NCI-H82 (cell line): ENCODE data around the gene AEN.
"Not testable (repeated sequence)": the region's sequence is repeated elsewhere in the genome, so short reads cannot be mapped to it uniquely, and the experiment has no call there.

Experiments
- DNase-seq: peaks from one replicate; lab custom pipeline; 2025; lab: John Stamatoyannopoulos, UW

AEN gene

DNA sequence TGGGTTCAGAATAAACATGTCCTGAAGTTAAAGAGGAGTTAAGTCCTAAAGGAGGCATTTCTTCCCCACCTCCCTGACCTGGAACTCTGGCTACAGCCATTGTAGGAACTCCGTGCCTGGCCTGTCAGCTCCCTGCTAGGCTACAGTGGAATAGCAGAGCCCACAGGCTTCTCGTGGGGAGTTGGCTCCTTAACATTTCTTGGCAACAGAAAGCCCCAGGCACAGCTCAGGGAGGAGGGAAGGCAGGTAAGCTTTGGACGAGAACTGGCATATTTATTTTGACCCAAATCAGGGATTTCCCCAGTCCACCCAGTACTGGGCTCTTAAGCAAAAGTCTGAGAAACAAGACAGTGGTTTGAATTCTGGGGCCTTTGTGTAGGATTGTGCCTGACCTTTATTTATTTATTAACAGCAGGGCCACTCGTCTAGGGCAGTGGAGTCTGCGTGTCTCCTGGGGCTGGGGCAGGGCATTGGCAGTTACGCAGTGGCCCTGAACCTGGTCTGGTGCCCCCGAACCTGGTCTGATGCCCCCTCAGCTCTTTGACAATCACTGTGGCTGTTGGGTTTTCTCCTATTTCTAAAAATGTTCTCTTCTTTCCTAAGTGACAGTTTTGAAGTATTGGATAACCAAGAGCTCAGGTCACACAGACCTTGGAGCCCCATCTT is 9.8 kb downstream of the AEN start:
- DNase-seq: no peak

DNA sequence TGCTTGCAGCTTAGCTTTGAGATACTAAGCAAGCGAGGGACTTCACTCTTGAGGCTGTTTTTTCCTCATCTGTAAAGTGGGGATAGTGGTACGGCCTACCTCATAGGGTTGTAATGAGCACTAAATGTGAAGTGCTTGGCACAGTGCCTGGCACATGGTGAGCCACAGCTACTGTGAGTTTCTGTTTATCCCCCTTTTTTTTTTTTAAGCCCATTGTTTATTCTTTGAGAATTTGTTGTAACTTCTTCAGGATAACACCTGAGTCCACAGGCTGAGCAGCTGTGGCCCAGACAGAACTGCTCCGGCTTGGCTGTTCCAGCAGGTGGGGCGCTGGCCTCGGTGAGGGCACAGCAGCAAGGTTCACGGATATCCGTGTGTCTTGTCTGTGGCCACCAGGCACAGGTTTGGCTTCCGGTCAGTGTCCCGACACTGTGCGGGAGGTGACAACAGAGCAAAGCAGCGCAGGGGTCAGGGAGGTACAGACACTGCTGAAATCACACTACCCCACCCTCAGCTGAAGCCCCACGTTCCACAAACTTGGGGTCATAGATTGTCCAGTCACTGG is 10.4 kb downstream of the AEN start:
- DNase-seq: no peak

DNA sequence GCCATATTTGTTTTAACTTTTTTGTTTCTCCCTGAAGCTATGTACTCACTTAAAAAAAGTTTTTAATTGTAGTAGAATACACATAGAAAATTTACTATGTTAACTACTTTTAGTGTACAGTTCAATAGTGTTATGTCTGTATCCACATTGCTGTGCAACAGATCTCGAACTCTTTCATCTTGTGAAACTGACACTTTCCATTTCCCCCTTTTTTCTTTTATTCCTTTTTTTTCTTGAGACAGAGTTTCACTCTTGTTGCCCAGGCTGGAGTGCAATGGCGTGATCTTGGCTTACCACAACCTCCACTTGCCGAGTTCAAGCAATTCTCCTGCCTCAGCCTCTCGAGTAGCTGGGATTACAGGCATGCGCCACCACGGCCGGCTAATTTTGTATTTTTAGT is 11.7 kb downstream of the AEN start:
- not testable (repeated sequence) for DNase-seq

DNA sequence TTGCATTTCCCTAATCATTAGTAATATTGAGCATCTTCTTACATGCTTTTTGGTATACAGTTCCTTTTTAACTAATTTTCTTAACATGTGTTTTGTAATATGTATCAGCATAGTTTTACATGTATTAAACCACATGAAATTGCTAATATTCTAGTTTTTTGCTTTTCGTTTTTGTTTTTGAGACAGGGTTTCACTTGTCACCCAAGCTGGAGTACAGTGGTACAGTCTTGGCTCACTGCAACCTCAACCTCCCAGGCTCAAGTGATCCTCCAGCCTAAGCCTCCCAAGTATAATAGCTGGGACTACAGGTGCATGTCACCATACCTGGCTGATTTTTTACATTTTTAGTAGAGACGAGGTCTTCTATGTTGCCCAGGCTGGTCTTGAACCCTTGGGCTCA is 13.3 kb downstream of the AEN start:
- DNase-seq: no peak

DNA sequence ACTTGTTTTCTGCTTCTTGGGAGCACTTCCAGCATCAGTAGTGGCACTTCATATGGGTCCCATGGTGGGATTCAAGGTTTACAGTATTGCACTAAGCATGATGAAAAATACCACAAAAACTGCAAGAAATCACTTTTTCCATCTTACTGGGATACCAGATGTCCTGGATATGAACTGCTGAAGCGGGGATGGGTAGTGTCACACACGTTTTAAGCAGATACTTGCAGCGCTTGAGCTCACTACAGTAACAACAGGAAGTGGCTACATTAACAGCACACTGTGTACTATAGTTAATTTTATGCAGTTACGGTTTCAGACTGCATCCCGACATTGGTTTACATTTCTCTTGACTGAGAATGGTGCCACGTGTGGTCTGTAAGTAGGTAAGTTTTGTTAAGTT is 14.2 kb downstream of the AEN start:
- no peak for DNase-seq

DNA sequence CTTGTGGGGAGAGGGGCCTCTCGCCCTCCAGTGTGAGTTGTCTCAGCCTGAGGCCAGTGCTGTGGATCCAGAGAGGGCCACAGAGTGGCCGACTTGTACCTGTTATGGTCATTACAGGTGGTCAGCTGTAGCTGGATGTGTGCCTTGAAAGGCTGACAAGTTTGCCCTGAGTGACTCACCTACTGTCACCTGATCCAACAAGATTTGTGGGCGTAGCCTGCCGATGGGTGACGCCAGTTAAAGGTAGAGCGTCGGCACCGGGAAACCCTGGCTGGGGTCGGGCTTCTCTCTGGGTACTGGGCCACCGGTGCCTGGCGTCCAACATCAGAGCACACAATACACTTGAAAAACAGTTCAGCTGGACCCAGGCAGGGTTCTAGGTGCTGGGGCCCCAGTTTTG is 14.9 kb downstream of the AEN start:
- no peak for DNase-seq

DNA sequence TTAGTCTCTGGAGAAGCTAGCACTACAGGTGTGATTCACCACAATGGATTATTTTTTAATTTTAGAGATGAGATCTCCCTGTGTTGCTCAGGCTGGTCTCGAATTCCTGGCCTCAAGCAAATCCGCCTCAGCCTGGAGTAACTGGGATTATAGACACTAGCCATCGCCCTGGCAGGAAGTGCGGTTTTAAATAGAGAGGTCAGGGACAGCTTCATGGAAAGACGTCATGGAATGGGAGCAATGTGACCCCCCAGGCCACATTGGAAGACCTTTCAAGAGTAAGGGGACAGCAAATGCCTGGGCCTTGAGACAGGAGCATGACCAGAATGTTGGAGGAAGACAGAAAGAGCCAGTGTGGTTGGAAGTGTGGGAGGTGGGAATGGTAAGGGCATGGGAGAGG is 15.5 kb downstream of the AEN start:
- peak; percentile 17 for DNase-seq

DNA sequence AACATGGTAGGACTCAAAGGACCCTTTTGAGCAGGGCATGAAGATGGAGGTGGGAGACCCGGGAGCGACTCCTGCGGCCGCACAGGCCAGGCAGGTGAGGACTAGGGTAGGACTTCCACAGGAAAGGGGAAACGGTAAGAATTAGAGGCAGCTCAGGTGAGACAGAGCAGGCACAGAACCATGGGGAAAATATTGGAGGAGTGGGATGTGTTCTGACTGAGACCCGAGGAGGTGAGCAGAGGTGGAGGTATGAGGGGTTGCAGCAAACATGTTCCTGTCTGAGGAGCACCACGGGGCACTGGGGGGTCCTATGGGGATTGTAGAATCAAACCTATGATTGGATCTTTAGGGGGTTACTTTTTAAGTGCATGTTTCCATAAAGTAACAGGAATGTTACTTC is 16.3 kb downstream of the AEN start:
- no peak for DNase-seq

DNA sequence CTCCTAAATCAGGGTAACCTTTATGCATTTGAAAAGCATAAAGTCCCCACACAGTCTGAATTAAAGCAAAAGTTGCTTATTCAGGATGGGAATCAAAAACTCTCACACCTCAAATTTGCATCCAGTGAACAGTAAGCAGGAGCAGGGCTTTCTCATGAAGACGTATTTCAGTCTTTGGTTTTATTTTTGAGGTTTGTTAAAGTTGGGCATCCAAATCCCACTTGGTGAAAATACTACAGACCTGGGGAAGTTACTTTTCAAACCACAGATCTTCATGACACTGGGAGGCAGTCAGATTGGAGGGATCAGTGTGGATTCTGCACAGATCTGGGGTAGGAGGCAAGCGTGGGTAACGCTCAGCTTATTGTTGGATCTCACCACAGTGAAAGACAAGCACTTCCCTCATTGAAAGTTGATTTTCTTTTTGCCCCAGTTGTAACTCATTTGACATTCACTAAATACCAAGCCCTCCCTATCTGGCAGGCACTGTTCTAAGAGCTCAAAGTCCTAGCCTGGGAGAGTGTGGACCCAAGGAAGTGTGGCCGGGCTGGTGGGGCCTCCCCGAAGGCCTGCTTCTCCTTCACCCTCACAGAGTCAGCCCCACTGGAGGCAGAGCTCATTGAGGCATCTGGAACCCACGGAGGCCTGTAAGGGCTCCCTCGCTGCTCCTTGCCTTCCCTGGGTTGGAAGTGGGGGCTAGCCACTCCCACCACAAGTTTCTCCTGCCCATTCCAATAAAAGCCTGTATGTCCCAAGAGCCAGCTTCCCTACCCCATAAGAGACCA is 16.9 kb downstream of the AEN start:
- no peak for DNase-seq

DNA sequence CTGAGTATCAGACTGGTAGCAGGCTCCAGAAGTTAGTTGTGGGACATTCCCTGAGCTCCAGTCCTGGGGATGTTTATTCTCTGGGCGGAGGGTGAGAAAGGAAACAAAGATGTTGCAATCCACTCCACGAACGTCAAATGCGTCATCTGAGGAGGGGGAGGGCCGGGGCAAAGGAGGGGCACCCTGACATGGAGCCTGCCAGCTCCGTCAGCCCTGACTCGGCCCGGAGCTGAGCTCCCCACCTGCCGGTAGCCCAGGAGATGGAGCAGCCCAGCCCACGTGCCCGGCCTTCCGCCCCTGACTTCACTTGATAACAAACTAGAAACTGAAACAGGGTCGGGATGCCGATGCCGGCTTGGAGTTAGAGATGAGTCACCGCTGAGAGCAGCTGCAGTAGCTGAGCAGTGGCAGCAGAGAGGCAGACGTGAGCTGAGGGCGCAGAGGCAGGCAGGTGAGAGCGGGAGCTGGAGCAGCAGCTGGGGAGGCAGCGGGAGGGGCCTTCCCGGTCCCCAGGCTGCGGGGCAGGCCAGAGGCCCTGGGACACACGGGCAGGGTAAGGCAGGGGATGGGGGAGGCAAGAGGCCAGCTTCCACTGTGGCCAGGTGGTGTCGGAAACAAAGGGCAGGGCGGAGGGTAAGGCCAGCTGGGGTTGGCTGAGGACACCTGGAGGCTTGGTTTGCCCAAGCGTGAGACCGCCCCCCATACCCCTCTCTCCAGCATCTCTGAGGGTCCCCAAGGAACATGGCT is 17.7 kb downstream of the AEN start, which contains the start of gene ISG20:
TSS of gene ISG20 (plus strand) at position 391 of the 747 bp plus-strand sequence. CDS start at position 742, 351 bp downstream.
- DNase-seq: peak; percentile 79

DNA sequence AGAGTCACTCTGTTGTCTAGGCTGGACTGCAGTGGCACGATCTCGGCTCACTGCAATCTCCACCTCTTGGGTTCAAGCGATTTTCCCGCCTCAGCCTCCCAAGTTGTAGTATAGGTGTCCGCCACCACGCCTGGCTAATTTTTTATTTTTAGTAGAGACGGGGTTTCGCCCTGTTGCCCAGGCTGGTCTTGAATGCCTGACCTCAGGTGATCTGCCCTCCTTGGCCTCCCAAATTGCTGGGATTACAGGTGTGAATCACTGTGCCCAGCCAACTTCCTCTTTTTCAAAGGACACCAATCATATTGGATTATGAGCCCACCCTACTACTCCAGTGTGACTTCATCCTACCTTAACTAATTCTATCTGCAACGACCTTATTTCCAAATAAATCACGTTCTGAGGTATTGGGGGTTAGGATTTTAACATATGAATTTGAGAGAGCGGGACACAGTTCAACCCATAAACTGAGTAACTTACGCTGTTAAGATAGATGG is 20.9 kb downstream of the AEN start:
- DNase-seq: no peak

DNA sequence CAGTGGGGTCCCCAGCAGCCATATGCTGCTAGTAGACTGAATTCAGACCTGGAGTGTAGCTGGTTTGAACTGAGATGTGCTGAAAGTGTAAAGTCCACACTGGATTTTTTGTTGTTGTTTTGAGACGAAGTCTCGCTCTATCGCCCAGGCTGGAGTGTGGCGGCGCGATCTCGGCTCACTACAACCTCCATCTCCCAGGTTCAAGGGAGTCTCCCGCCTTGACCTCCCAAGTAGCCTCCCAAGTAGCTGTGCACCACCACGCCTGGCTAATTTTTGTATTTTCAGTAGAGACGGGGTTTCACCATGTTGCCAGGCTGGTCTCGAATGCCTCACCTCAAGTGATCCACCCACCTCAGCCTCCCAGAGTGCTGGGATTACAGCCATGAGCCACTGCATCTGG is 21.4 kb downstream of the AEN start:
- not testable (repeated sequence) for DNase-seq

DNA sequence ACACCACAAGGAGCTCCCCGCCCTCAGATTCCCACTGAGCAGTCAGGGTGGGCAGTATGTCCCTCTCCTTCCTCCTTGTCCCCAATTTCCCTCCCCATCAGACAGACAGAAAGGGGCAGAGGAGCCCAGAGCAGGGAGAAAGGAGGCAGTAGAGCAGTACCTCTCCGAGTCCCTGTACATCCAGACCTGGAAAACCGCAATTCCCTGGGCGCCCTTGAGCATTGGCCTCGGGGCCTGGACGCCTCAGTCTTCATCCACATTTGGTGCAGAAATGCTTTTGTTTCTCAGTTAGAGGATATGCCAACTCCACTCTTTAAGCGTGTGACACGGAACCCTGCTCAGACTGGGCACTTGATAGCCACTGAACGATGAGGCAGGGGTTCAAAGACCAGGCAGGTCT is 23.6 kb downstream of the AEN start:
- no peak for DNase-seq

DNA sequence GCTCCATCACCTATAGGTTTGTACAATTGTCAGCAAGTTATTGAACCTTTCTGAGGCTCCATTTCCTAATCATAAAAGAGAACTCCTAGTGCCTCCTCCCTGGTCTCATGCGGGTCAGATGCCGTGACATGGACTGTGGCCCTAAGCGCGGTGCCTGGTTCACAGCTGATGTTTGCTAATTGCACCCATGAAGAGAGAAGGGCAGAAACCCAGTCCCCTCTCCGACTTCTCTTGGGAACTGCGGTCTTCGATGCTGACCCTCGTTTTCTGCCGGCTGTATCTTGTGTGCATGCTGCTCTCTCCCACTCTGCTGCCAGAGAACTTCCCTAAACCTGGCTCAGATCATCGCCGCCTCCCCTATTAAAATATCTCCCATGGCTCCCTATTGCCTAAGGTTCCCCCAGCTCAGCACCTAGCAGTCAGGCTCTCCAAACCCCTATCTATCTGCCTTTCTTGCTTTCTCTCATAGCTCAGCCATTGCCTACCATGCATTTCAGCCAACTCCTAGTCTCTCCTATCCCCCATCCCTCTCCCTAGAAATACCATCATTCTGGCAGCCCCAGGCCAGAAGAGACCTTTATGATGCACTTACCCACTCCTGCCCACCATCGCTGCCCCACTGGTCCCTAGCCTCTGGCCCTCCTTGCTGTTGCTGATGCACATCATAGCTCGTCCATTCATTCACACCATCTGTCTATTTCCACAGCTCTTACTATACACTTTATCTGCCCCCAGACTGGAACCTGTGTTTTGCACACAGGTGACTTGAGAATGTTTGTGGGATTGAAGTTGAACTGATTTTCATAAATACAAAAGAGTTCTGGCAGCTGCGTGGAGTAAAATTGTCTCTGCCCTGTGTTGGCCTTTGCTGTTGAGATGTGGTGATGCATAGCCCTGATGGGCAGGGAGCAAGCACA is 24.3 kb downstream of the AEN start:
- DNase-seq: no peak

DNA sequence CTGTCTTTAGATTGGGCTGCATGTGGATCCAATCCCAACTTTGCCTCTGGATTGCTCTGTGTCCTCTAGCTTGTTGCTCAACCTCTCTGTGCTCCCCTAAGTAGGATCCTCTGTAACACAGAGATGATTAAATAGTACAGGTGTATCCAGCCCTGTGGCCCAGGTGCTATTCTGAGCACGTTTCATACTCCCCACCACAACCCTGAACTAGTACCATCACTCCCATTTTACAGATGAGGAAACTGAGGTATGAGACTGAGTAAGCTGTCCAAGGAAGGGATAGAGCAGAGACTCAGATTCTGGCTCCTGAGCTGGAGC is 24.9 kb downstream of the AEN start:
- DNase-seq: no peak

DNA sequence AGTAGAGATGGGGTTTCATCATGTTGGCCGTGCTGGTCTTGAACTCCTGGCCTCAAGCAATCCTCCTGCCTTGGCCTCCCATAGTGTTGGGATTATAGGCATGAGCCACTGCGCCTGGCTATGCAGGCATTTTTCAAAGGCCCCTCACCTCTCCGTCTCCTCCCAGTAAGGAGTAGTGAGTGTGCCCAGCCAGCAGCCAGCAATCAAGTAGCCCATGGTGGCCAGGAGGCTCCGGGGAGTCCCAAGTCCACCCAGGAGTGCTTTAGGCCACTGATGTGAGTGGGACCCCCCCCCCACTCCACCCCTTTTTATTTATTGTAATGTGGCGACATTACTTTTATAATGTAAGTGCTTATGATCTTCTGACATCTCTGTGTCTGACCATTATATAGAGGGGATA is 25.8 kb downstream of the AEN start:
- DNase-seq: no peak

DNA sequence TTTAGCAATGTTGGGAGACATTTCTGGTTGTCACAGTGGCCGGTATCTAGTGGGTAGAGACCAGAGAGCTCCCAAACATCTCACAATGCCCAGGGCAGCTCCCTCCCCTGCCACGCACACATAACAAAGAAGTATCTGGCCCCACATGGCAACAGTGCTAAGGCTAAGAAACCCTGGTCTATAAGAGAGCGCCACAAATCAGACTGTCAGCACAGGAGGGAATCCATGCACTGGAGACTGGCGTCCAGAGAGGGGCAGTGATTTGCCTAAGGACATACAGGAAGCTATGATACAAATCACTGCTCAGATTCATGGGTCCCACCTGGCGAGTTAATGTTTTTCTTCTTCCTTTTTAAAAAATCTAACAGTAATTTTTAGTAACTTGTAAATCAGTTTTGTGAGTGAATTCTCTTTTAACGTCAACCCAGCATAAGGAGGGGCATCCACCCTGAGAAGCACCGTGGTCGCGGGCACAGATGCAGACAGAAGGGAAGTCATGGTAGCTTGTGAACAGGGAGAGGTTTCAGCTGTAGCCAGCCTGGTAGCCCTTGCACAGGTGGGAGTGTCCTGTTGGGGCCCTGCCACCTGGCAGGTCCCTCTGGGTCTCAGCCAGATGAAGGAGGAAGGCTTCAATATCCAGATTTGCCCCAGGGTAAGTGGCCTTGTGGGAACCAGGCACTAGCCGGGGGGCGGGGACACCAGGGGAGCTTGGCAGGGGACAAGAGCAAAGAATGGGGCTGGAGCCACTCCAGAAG is 26.4 kb downstream of the AEN start:
- no peak for DNase-seq

DNA sequence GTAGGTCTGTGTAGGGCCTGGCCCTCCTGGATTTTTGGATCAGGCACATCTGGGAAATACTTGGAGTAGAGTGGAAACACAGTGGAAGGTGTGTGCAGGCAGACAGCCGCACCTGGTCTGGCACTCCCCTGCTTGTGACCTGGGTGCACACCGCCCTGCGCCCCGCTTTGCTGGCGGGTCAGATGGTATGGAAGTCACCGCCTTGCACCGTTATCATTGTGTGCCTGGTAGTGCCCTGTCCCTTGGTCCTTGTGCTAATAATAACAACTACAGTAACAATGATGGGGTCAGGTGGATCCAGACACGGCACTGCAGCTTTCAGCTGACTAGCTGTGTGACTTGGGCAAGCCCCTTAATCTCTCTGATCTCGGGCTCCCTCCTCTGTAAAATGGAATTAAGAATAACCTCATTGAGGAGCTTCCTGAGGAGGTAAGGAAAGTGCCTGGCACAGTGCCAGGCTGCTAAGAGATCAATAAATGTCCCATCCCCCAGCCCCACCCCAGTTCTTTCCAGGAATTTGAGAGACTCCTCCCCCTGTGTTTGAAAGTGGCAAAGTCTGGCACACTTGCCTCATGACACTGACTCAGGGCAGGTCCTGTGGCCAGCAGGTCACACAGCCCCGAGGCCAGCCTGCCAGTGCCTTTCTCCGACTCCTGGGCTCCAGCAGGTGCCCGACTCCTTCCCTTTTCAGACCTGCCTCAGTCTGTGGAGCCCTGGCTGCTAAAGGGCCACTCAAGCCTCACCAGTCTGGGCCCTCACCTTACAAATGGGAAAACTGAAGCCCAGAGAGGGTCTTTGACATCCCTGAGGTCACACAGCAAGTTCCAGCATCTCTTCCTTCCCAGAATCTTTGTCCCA is 27.4 kb downstream of the AEN start:
- DNase-seq: peak; percentile 76

DNA sequence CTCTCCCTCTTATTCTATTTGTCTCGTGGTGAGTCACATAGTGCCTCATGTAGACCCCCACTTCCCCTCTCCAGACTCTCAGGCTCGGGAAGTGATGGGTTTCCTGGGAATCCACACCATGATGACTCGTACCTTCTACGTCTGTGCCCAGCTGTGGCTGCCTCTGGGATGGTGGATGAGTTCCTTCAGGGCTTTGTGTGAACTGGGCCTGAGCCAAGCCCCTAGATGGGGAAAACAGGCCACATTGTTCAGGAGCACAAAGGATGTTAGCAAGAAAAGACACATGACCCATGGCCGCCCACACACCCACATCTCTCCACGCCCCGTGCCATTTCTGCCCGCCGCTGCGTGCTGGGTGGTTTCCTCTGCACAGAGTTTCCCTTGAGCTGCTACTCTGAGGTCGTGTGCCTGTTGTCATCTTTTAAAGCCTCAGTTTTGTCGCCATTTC is 28.2 kb downstream of the AEN start:
- DNase-seq: no peak
